ENCODE data around the gene TIGIT.

Gene TIGIT

GRCh38 chr3:114293838-114294535, at the start of gene TIGIT:
Gene TIGIT (plus strand): TSS chr3:114294028. CDS start chr3:114294062, 34 bp downstream.
- no peak for DNase-seq
- TF ChIP-seq CTCF (IDR thresholded peaks at IDR 0.05; ENCODE audit: low read depth, low read length): no peak
- Histone ChIP-seq H3K36me3 (no peaks in the 10 kb centered on the region), H3K27me3 (ENCODE audit: insufficient read depth, low read depth, severe bottlenecking) (peaks cover 12% of the 10 kb centered on the region), H3K4me3 (ENCODE audit: low read depth, low read length) (no peak within 1 kb of the TSS), H3K27ac (no peak within 1 kb of the TSS), H3K9me3 (ENCODE audit: severe bottlenecking) (no peaks in the 10 kb centered on the region)

- no peak for TF ChIP-seq CTCF (IDR thresholded peaks at IDR 0.05; ENCODE audit: low read depth, low read length)
- Histone ChIP-seq H3K27ac (no peak overlapping the region), H3K4me3 (ENCODE audit: low read depth, low read length) (no peak overlapping the region), H3K9me3 (ENCODE audit: severe bottlenecking) (no peaks in the 10 kb centered on the region), H3K36me3 (no peaks in the 10 kb centered on the region), H3K27me3 (ENCODE audit: insufficient read depth, low read depth, severe bottlenecking) (no peaks in the 10 kb centered on the region)
- no peak for DNase-seq
These were observed 40.9 kb upstream of the TIGIT start for GRCh38 chr3:114252954-114253353.

- DNase-seq: no peak
- H3K4me3 ChIP-seq (ENCODE audit: low read depth, low read length): no peak overlapping the region
- no peaks in the 10 kb centered on the region for H3K27me3 ChIP-seq (ENCODE audit: insufficient read depth, low read depth, severe bottlenecking)
- no peak for TF ChIP-seq CTCF (IDR thresholded peaks at IDR 0.05; ENCODE audit: low read depth, low read length)
- H3K9me3 ChIP-seq (ENCODE audit: severe bottlenecking): no peaks in the 10 kb centered on the region
- no peaks in the 10 kb centered on the region for H3K36me3 ChIP-seq
- H3K27ac ChIP-seq: no peak overlapping the region
These were observed 40.3 kb upstream of the TIGIT start for GRCh38 chr3:114253505-114253904.

- Histone ChIP-seq H3K4me3 (ENCODE audit: low read depth, low read length) (no peak overlapping the region), H3K9me3 (ENCODE audit: severe bottlenecking) (peaks cover 3% of the 10 kb centered on the region), H3K27me3 (ENCODE audit: insufficient read depth, low read depth, severe bottlenecking) (no peaks in the 10 kb centered on the region), H3K27ac (no peak overlapping the region), H3K36me3 (no peaks in the 10 kb centered on the region)
- TF ChIP-seq CTCF (IDR thresholded peaks at IDR 0.05; ENCODE audit: low read depth, low read length): no peak
- no peak for DNase-seq
These were observed 34.3 kb upstream of the TIGIT start for GRCh38 chr3:114259566-114259965.

- no peak for DNase-seq
- Histone ChIP-seq H3K36me3 (no peaks in the 10 kb centered on the region), H3K9me3 (ENCODE audit: severe bottlenecking) (peaks cover 3% of the 10 kb centered on the region), H3K4me3 (ENCODE audit: low read depth, low read length) (no peak overlapping the region), H3K27ac (no peak overlapping the region), H3K27me3 (ENCODE audit: insufficient read depth, low read depth, severe bottlenecking) (no peaks in the 10 kb centered on the region)
- TF ChIP-seq CTCF (IDR thresholded peaks at IDR 0.05; ENCODE audit: low read depth, low read length): no peak
These were observed 33.7 kb upstream of the TIGIT start for GRCh38 chr3:114260152-114260551.

- DNase-seq: no peak
- H3K27ac ChIP-seq: no peak overlapping the region
- no peak overlapping the region for H3K4me3 ChIP-seq (ENCODE audit: low read depth, low read length)
- H3K27me3 ChIP-seq (ENCODE audit: insufficient read depth, low read depth, severe bottlenecking): no peaks in the 10 kb centered on the region
- H3K9me3 ChIP-seq (ENCODE audit: severe bottlenecking): no peaks in the 10 kb centered on the region
- no peak for TF ChIP-seq CTCF (IDR thresholded peaks at IDR 0.05; ENCODE audit: low read depth, low read length)
- no peaks in the 10 kb centered on the region for H3K36me3 ChIP-seq
These were observed 23.8 kb upstream of the TIGIT start for GRCh38 chr3:114270019-114270418.
